HG03039 (cell line): Measurements from ENCODE around the gene ZNF780A.
"Not testable (repeated sequence)": the region's sequence is repeated elsewhere in the genome, so short reads cannot be mapped to it uniquely, and the experiment has no call there.

ENCODE experiments used
- ATAC-seq: cut with Tn5 transposase; IDR thresholded peaks from one replicate; pipeline ENCODE4 v1.9.1; 2021; ENCODE audit warnings: mild to moderate bottlenecking, moderate library complexity; ENCODE audit not compliant: unreplicated experiment

The ZNF780A gene

DNA sequence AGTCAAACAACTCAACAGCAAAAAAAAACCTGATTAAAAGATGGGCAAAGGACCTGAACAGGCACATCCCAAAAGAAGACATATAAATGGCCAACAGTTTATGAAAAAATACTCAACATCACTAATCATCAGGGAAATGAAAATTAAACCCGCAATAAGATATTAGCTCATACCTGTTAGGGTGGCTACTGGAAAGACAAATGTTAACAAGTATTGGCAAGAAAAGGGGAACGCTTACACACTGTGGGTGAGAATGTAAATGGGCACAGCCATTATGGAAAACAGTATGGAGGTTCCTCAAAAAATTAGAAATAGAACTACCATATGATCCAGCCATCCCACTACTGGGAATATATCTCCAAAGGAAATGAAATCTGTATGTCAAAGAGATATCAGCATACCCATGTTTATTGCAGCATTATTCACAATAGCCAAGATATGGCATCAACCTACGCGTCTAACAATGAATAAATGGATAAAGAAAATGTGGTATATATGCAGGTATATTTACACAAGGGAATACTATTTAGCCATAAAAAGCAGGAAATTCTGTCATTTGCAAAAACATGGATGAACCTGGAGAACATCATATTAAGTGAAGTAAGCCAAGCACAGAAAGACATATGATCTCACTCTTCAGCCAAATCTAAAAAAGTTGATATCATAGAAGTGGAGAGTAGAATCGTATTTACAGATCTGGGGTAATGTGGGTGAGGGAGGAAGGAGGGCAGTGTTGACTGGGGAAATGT is 2.3 kb downstream of the ZNF780A start:
- ATAC-seq: no peak

DNA sequence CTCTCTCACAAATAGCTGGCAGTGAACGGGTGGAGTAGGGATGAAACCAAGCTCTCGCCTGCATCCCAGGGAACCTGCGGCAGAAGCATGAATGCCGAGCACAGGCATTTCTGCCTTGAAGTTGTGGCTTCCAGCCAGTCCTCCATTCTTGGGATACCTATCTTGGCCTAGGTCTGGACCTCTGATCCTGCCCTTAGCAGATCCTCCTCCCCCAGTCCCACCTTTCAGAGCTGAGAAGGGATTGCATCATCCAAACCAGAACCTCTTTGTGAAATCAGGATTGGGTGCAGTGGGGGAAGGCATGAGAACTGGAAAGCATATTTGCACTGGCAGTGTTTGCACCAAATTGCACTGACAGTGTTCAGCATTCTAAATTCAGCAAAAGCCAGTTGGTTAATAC is 5.8 kb downstream of the ZNF780A start:
- ATAC-seq: no peak

DNA sequence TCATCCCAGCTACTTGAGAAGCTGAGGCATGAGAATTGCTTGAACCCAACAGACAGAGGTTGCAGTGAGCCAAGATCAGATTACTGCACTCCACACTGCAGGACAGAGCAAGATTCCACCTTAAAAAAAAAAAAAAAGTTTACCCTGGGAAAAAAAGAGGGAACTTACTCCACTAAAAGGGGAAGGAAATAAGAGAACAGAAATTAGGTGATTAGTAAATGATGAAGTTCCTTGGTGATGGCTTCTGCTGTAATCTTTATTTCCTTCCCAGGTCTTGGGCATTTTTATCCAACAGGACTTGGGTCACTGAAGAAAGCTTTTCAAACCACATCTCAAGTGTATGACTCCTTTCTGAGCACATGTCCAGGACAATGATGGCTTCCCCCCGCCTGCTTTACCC is 9.3 kb downstream of the ZNF780A start:
- no peak for ATAC-seq

- ATAC-seq: no peak
Observed at GRCh38 chr19:40080289-40080688, 10.5 kb downstream of the ZNF780A start.

DNA sequence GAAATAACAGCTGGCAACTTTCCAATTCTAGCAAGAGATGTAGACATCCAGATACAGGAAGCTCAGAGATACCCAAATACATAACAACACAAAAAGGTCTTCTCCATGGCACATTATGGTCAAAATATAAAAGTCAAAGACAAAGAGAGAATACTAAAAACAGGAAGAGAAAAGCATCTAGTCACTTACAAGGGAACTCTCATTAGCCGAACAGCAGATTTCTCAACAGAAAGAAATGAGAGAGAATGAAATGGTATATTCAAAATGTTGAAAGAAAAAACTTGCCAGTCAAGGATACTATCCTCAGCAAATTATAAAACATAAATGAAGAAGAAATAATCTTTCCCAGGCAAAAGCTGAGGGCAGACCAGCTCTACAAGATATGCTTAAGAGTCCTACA is 12.4 kb downstream of the ZNF780A start:
- no peak for ATAC-seq

GRCh38 chr19:40070058-40070457 is 20.7 kb downstream of the ZNF780A start:
- ATAC-seq: no peak

GRCh38 chr19:40059624-40060023 is 31.1 kb downstream of the ZNF780A start:
- no peak for ATAC-seq

- no peak for ATAC-seq
Observed at GRCh38 chr19:40057166-40057565, 33.6 kb downstream of the ZNF780A start.

- ATAC-seq: no peak
Observed at GRCh38 chr19:40056505-40056904, 34.2 kb downstream of the ZNF780A start.

DNA sequence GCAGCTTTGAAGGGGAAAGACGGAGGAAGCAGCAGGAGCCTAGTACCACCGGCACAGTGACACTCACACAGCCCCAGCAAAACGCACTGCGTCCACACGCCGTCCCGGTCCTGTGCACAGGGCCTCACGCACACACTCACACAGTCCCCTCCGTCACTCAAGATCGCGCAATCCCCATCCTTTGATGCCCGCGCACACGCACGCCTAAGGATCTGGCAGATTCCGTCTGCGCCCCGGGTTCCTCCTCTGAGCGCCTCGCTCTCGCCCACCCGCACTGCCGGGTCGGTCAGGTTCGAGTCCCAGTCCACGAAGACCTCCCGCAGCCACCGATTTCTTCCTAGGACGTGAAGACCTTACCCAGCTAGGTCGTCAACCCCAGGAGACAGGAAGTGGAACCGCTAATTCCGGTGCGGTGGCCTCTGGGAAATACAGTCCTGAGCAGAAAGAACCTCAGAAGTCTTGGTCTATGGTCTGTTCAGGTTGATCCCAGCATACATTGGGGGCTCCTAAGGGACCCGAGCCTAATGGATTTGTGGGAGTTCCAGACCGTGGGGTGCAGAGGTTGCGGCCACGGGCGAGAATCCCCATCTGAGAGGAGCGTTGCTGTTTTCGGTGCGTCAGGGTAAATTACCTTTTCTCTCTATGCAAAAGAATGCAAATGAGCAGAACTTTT is 34.8 kb downstream of the ZNF780A start, which contains the start of gene ZNF780B:
Gene ZNF780B (minus strand): TSS at position 400 of the 673 bp plus-strand sequence. CDS start 5,899 bp downstream, outside the sequence.
- ATAC-seq: peak; percentile 77

DNA sequence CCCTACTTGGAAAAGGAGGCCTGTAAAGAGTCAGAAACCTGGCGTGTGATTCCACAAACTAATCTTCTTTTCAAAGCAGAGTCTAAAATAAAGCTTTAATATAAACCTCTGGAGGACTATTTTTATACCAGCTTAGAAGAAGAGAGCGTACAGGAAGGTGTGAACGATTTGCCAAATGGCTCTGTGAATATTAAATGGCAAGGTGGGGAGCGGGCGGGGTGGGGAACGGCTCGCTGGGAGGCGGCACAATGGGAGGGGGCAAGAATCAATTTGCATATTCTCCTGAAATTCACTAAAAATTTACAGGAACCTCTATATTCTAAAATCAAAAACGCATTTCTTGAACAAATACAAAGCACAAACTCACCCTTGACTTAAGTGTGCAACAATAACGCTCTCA is 35.7 kb downstream of the ZNF780A start:
- ATAC-seq: no peak

- no peak for ATAC-seq
Observed at GRCh38 chr19:40054632-40055031, 36.1 kb downstream of the ZNF780A start.

DNA sequence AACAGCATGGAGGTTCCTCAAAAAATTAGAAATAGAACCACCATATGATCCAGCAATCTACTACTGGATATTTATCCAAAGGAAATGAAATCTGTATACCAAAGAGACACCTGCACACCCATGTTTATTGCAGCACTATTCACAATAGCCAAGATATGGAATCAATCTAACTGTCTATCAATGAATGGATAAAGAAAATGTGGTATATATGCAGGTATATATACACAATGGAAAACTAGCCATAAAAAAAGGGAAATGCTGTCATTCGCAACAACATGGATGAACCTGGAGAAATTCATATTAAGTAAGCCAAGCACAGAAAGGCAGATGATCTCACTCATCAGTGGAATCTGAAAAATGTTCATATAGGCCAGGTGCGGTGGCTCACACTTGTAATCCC is 37.3 kb downstream of the ZNF780A start:
- no peak for ATAC-seq

GRCh38 chr19:40041718-40042117 is 49.0 kb downstream of the ZNF780A start:
- ATAC-seq: not testable (repeated sequence)

GRCh38 chr19:40038047-40038446 is 52.7 kb downstream of the ZNF780A start:
- not testable (repeated sequence) for ATAC-seq

DNA sequence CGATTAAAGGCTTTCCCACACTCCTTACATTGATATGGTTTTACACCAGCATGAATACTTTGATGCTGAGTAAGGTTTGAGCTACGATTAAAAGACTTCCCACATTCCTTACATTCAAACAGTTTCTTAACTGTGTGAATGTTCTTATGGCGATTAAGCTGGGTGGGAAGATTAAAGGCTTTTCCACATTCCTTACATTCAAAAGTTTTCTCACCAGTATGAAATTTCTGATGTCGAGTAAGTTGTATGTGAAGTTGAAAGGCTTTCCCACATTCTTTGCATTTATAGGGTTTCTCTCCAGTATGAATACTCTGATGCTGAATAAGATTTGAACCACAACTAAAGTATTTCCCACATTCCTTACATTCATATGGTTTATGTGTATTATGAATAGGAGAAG is 54.7 kb downstream of the ZNF780A start:
- ATAC-seq: no peak

DNA sequence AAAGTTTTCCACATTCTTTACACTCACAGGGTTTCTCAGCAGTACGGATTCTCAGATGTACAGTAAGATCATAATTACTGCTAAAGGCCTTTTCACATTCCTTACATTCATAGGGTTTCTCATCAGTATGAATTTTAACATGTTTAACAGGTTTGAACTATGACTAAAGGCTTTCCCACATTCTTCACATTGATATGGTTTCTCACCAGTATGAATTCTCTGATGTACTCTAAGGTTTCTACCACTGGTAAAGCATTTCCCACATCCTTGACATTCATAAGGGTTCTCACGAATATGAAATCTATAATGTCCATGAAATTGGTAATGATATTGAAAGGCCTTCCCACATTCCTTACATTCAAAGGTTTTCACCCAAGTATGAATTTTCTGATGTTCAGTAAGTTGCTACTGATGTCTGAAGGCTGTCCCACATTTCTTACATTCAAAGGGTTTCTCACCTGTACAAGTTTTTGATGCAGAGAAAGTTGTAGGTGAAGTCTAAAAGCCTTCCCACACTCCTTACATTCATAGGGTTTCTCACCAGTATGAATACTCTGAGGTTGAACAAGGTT is 56.7 kb downstream of the ZNF780A start:
- no peak for ATAC-seq

DNA sequence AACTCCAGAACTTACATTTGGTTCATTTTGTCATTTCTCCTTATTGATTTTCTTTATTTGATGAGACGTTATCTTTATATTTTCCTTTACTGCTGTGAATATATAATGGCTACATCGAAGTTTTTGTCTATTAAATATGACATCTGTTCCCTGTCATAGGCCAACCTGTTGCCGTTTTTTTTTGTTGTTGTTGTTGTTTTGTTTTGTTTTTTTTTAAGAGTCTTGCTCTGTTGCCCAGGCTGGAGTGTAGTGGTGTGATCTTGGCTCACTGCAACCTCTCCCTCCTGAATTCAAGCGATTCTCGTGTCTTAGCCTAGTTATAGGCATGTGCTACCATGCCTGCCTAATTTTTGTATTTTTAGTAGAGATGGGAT is 64.2 kb downstream of the ZNF780A start:
- no peak for ATAC-seq

DNA sequence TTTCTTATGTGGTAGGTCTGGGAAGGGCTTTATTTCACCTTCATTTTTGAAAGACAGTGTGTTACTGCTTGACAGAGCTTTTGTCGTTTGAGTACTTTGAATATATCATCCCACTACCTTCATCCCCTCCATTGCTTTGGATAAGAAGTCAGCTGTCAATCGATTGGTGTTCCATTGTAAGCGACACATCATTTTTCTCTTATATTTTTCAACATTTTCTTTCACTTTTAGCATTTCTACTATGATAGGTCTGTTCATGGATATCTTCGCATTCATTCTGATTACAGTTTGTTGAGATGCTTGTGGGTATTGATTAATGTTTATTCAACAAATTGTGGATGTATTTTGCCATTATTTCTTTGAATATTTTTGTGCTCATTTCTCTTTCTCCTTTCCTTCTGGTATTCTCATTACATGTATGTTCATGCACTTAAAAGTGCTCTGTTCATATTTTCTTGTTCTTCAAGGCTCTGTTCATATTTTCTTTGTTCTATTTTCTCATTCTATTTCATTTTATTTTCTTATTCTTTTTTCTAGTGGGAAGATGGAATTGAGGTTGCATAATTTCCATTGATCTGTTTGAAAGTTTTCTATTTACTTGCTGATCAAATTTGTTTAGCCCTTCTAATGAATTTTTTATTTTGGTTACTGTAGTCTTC is 64.7 kb downstream of the ZNF780A start:
- no peak for ATAC-seq

- no peak for ATAC-seq
Observed at GRCh38 chr19:40023969-40024368, 66.8 kb downstream of the ZNF780A start.
